Measurements from ENCODE around the gene PARD3B.

GRCh38 chr2:205566606-205567168, 1021.4 kb downstream of the PARD3B start:
- no peak for TF ChIP-seq FOSL1 (IDR thresholded peaks at IDR 0.05; ENCODE audit: insufficient read depth, low read depth, low read length)
- TF ChIP-seq CTCF (IDR thresholded peaks at IDR 0.05; ENCODE audit: control extremely low read depth in 1 of 3, insufficient read depth in 1 of 3, low read depth in 1 of 3, low read length in 3 of 3) = no peak
- TF ChIP-seq SUZ12 (IDR thresholded peaks at IDR 0.05; ENCODE audit: low read length) = no peak
- TF ChIP-seq POLR2AphosphoS5 (IDR thresholded peaks at IDR 0.05; ENCODE audit: low read depth, low read length) = no peak

Data from H1 (cell line).